ENCODE results near the gene DIP2C.

DIP2C gene

DNA sequence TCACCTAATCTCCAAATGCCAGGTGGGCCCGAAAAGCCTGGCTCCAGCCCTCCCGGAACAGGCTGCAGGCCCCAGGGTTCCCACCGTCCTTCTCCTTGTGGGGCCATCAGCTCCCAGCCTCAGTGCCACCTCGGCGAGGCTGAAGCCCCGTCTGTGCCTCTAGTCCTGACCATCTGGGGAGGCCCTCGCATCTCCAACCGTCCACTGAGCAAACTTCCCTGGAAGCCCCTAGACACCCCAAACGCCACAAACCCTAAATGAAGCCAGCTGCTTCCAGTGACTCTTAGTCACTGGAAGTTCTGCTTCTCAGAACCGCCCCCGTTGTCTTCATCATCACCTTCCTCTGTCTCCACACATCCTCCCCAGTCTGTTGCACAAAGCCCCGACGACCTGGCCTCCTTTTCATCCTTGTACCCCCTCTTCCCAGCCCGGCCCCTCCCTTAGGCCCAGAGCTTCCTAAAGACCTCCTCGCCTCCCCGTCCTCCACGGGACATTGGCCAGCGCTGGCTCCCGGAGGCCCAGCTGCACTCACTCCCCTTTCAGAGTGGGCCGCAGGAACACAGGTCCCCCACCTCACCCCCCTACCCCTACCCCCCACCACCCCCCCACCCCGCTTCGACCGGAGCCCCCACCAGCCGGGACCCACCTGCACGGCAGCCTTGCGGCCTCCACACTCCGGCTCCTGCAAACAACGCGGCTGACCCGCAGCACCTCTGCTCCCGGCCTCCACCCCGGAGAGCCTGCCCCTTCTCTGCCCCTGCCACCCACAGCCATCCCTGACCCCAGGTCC is 1.1 kb upstream of the DIP2C start:
- in situ Hi-C loops (cut with MboI; ENCODE audit: low pct_unique_long_range_greater_than_20kb, low sequenced_read_pairs, unreplicated experiment), result no loop called here
- TF ChIP-seq, protein P1, sequence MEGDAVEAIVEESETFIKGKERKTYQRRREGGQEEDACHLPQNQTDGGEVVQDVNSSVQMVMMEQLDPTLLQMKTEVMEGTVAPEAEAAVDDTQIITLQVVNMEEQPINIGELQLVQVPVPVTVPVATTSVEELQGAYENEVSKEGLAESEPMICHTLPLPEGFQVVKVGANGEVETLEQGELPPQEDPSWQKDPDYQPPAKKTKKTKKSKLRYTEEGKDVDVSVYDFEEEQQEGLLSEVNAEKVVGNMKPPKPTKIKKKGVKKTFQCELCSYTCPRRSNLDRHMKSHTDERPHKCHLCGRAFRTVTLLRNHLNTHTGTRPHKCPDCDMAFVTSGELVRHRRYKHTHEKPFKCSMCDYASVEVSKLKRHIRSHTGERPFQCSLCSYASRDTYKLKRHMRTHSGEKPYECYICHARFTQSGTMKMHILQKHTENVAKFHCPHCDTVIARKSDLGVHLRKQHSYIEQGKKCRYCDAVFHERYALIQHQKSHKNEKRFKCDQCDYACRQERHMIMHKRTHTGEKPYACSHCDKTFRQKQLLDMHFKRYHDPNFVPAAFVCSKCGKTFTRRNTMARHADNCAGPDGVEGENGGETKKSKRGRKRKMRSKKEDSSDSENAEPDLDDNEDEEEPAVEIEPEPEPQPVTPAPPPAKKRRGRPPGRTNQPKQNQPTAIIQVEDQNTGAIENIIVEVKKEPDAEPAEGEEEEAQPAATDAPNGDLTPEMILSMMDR (IDR thresholded peaks at IDR 0.05; ENCODE audit: extremely low read depth, insufficient read depth, missing control alignments), result no peak
- peak; percentile 23 for DNase-seq (ENCODE audit: low spot score)

DNA sequence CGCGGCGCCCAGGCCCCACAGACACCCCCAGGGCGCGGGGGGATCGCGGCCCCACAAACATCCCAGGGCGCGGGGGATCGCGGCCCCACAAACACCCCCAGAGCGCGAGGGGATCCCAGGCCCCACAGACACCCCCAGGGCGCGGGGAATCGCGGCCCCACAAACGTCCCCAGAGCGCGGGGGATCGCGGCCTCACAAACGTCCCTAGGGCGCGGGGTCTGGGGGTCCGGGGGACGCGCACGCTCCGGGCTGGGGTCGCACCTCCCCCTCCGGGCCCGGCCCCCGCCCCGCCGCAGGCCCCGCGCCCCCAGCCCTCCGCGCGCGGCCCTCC is 382 bp downstream of the DIP2C start:
- TF ChIP-seq, protein P1 (IDR thresholded peaks at IDR 0.05; ENCODE audit: extremely low read depth, insufficient read depth, missing control alignments), result no peak
- DNase-seq (ENCODE audit: low spot score), result no peak
- in situ Hi-C loops (cut with MboI; ENCODE audit: low pct_unique_long_range_greater_than_20kb, low sequenced_read_pairs, unreplicated experiment), result no loop called here

DNA sequence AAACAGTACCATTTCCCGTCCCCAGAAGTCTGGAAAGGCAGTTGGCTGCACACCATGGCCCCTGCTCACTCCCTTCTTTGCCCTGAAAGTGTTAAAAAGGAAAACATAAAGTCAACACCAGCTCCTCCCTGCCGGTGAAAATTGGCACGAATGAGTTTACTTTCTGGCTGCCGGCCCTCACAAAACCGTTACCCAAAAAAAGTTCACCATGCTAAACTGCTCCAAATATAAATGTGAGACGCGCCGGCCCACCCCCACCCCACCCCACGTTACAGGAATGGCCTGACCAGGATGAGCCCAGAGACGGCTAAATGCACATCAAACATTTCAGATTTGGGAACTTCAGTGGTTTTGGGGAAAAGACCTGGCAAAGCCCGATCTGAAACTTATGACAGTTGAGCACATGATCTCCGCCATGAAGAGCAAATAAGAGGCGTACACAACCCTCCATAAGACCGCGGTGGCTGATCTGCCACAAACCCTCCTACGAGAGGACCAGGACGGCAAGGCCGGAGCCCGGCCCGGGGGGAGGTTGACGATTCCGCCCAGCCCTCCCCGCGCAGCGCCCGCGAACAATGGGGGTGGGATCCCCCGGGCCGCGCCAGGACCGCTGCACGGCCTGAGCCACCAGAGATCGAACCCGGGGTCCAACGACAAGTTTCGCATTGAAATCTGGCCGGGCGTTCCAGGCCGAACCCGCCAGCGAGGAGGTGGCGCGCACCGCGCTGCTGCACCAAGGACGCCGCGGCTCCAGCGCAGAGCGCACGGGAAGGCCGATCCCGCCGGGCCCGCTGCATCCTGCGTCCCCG is 952 bp downstream of the DIP2C start:
- TF ChIP-seq, protein P1 (IDR thresholded peaks at IDR 0.05; ENCODE audit: extremely low read depth, insufficient read depth, missing control alignments), result no peak
- in situ Hi-C loops (cut with MboI; ENCODE audit: low pct_unique_long_range_greater_than_20kb, low sequenced_read_pairs, unreplicated experiment), result no loop called here
- peak; percentile 40 for DNase-seq (ENCODE audit: low spot score)

DNA sequence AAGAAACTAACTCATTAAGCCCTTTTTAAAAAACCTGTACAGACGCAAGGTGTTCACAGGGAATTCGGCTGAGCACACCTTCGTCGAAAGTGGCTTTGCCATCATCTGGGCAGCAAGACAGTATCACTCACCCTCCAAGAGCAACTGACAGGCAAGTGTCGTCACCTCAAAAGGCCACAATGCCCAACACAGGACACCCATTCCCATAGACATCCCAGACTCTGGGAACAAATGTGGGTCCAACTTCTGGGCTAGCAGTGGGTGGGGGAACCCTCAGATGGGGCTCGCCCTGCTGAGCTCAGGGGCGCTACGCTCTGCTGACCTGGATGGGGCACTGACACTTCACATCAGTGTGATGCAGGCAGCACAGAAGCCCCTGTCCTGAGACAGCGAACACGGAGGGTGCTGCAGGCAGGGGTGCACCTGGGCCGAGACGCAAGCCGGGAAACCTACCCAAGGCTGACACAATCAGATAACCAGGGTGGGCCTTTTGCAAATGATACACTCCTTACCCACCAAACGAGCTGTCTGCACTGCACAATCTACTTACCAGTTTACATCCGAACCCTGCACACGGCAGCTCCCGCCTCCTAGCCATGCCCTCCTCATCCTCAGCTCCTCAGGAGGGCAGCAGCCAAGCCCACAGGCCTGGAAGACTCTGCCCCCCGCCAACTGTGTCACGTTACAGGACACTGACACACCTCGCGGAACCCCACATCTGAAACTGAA is 1.7 kb downstream of the DIP2C start:
- no peak for DNase-seq (ENCODE audit: low spot score)
- in situ Hi-C loops (cut with MboI; ENCODE audit: low pct_unique_long_range_greater_than_20kb, low sequenced_read_pairs, unreplicated experiment), result no loop called here

DNA sequence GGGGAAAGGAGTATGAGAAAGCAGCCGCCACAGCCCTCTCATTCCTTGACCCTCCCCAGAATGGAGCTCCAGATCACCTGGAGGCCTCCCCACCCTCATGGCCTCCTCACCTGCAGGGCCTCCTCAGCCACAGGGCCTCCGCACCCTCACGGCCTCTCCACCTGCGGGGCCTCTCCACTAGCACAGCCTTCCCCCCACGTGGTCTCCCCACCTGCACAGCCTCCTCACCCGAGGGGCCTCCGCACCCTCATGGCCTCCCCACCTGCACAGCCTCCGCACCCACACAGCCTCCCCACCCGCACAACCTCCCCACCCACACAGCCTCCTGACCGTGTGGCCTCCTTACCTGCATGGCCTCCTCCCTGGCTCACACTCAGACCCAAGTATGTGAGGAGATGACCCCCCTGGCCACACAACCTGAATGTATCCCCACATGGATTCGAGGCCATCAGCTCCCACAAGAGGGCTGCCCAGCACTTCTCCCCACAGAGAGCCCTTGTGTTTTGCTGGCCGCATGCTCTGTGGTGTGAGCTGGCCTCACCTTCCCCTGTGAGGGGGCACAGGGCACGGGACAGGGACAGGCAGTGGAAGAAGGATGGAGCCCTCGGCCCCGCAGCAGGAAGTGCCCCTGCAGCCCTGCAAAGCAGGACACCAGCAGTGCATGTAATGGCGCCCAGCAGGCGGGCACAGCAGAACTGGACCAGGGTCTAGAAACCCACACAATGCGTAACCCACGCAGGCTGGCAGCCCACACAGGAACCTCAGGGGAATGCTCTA is 3.1 kb downstream of the DIP2C start:
- no peak for DNase-seq (ENCODE audit: low spot score)
- in situ Hi-C loops (cut with MboI; ENCODE audit: low pct_unique_long_range_greater_than_20kb, low sequenced_read_pairs, unreplicated experiment), result no loop called here
- TF ChIP-seq, protein P1 (IDR thresholded peaks at IDR 0.05; ENCODE audit: extremely low read depth, insufficient read depth, missing control alignments), result no peak

More for the DNA sequence above, 1.7 kb downstream of the DIP2C start:
- TF ChIP-seq, protein P1 (IDR thresholded peaks at IDR 0.05; ENCODE audit: extremely low read depth, insufficient read depth, missing control alignments), result no peak

DNA sequence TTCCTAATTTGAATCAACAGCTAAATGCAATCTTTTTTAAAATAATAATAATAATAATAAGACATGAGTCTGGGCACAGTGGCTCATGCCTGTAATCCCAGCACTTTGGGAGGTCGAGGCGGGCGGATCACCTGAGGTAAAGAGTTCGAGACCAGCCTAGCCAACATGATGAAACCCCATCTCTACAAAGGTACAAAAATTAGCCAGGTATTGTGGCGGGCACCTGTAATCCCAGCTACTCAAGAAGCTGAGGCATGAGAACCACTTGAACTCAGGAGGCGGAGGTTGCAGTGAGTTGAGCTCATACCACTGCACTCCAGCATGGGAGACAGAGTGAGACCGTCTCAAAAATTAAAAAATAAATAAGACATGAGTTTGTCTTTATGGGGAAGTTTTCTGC is 3.9 kb downstream of the DIP2C start:
- in situ Hi-C loops (cut with MboI; ENCODE audit: low pct_unique_long_range_greater_than_20kb, low sequenced_read_pairs, unreplicated experiment), result no loop called here
- TF ChIP-seq, protein P1 (IDR thresholded peaks at IDR 0.05; ENCODE audit: extremely low read depth, insufficient read depth, missing control alignments), result no peak

More for the DNA sequence above, 3.9 kb downstream of the DIP2C start:
- no peak for DNase-seq (ENCODE audit: low spot score)
